ENCODE measurements around the gene RBM20. TPM values are rescaled to one million over a fixed set of nuclear protein-coding genes. Genes with fewer than 3 reads are reported as not detected.

The RBM20 gene
- total and polyA plus RNA-seq, 10 of the 15 experiments (the other 5 are each of a cell fraction or from before 2014, with no cell fraction given) = 0.04 to 0.26 (median 0.15) TPM

DNA sequence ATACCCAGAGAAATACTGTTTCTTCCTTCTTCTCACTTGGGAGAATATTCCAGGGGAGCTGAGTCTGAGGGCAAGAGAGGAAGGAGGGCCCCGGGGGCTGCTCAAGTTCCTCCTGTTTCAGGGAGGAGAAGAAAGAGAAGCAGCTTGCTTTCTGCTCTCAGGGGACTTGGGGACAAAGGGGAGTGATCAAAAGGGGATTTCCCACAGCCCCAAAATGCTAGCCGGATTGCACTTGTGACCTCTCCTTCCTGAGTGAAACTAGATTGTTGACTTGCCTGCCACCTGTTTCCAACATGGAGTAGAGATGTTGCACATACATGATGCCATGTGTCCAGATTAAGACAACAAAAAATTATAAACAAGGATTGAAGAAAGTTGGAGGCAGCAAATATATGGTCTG is 198.9 kb downstream of the RBM20 start (continued):
- TF ChIP-seq USF1 (IDR thresholded peaks at IDR 0.05; ENCODE audit: borderline replicate concordance, extremely low read length, insufficient read depth, low read depth, low read length) = no peak
- TF ChIP-seq ZNF274 (IDR thresholded peaks at IDR 0.05; ENCODE audit: insufficient read depth, insufficient read length) = no peak
- TF ChIP-seq ZNF384 (IDR thresholded peaks at IDR 0.05; ENCODE audit: borderline replicate concordance, low read depth, low read length) = no peak
- peak; percentile 97 for TF ChIP-seq TCF12 (IDR thresholded peaks at IDR 0.05; ENCODE audit: low read depth, low read length)
- no peak for TF ChIP-seq BRCA1 (IDR thresholded peaks at IDR 0.05; ENCODE audit: low read depth, low read length)
- TF ChIP-seq SPI1 (IDR thresholded peaks at IDR 0.05; ENCODE audit: borderline replicate concordance, insufficient read depth, low read depth, low read length) = peak; percentile 14; the same call in 1 of the 2 replicates
- TF ChIP-seq EZH2 (IDR thresholded peaks at IDR 0.05; ENCODE audit: borderline replicate concordance, control insufficient read depth, low read depth, low read length) = no peak
- TF ChIP-seq CBX3 (IDR thresholded peaks at IDR 0.05; ENCODE audit: borderline replicate concordance, low read depth) = no peak
- 0 out of 2 replicates have a peak, but pooled peaks have one; percentile 59 for TF ChIP-seq CREB1 (IDR thresholded peaks at IDR 0.05; ENCODE audit: low read depth)
- 0 out of 2 replicates have a peak, but pooled peaks have one; percentile 9 for TF ChIP-seq RBBP5 (conservative IDR thresholded peaks at IDR 0.05)
- TF ChIP-seq NR2C1 (IDR thresholded peaks at IDR 0.05) = no peak
- TF ChIP-seq MYC (IDR thresholded peaks at IDR 0.05; ENCODE audit: insufficient read depth, insufficient read length, insufficient replicate concordance, low read length, severe bottlenecking) = no peak
- peak; percentile 99 for TF ChIP-seq MEF2B (IDR thresholded peaks at IDR 0.05; ENCODE audit: partially characterized antibody, poor library complexity, severe bottlenecking)
- TF ChIP-seq RB1 (IDR thresholded peaks at IDR 0.05; ENCODE audit: borderline replicate concordance) = peak; percentile 56; the same call in 1 of the 2 replicates
- peak; percentile 20; the same call in 1 of the 2 replicates for TF ChIP-seq SMC3 (IDR thresholded peaks at IDR 0.05; ENCODE audit: borderline replicate concordance, low read length)
- no peak for TF ChIP-seq IRF3 (IDR thresholded peaks at IDR 0.05)
- peak; percentile 61 for TF ChIP-seq RAD51 (IDR thresholded peaks at IDR 0.05)
- TF ChIP-seq, protein P1, sequence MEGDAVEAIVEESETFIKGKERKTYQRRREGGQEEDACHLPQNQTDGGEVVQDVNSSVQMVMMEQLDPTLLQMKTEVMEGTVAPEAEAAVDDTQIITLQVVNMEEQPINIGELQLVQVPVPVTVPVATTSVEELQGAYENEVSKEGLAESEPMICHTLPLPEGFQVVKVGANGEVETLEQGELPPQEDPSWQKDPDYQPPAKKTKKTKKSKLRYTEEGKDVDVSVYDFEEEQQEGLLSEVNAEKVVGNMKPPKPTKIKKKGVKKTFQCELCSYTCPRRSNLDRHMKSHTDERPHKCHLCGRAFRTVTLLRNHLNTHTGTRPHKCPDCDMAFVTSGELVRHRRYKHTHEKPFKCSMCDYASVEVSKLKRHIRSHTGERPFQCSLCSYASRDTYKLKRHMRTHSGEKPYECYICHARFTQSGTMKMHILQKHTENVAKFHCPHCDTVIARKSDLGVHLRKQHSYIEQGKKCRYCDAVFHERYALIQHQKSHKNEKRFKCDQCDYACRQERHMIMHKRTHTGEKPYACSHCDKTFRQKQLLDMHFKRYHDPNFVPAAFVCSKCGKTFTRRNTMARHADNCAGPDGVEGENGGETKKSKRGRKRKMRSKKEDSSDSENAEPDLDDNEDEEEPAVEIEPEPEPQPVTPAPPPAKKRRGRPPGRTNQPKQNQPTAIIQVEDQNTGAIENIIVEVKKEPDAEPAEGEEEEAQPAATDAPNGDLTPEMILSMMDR (IDR thresholded peaks at IDR 0.05 in 2 of 3, conservative IDR thresholded peaks at IDR 0.05 in 1 of 3; ENCODE audit: control insufficient read depth in 2 of 3, extremely low read depth in 1 of 3, insufficient read depth in 1 of 3, low read depth in 3 of 3, low read length in 3 of 3) = no peak
- peak; percentile 97 for TF ChIP-seq RELB (IDR thresholded peaks at IDR 0.05; ENCODE audit: low read depth)
- peak; percentile 49 for TF ChIP-seq KLF5 (IDR thresholded peaks at IDR 0.05; ENCODE audit: partially characterized antibody)
- TF ChIP-seq TCF3 (IDR thresholded peaks at IDR 0.05; ENCODE audit: borderline replicate concordance, insufficient read depth, low read depth, low read length) = peak; percentile 92
- TF ChIP-seq SREBF1 (IDR thresholded peaks at IDR 0.05; ENCODE audit: low read length) = no peak
- TF ChIP-seq BCL3 (IDR thresholded peaks at IDR 0.05; ENCODE audit: borderline replicate concordance, insufficient read depth, low read depth, low read length, poor library complexity, severe bottlenecking) = peak; percentile 98

Data from GM12878 (cell line).